Activated T-helper 17 cell treated with anti-CD3 and anti-CD28 coated beads, Interleukin-2, amount 50 U/mL, for 72 hours (primary cell): ENCODE measurements around the gene SPINDOC. TPM values are rescaled to one million over a fixed set of nuclear protein-coding genes. Genes with fewer than 3 reads are reported as not detected.
"Not testable (repeated sequence)": the region's sequence is repeated elsewhere in the genome, so short reads cannot be mapped to it uniquely, and the experiment has no call there.

Experiments
- ATAC-seq: fragments of 150-1000 bp; cut with Tn5 transposase; replicated peaks from 2 replicates; pipeline ENCODE4 v1.10.0; 2021; ENCODE audit warnings: mild to moderate bottlenecking, moderate library complexity
- H3K27ac Mint-ChIP-seq: one replicate; pipeline ENCODE4 v1.8.0; 2022; ENCODE audit warnings: mixed read lengths
- H3K27me3 Mint-ChIP-seq: one replicate; pipeline ENCODE4 v1.8.0; 2022; ENCODE audit warnings: mixed read lengths
- H3K36me3 Mint-ChIP-seq: one replicate; pipeline ENCODE4 v1.8.0; 2022; ENCODE audit warnings: low read depth, mild to moderate bottlenecking, mixed read lengths
- H3K4me1 Mint-ChIP-seq: one replicate; pipeline ENCODE4 v1.8.0; 2022; ENCODE audit warnings: mixed read lengths
- H3K4me3 Mint-ChIP-seq: one replicate; pipeline ENCODE4 v1.8.0; 2022; ENCODE audit warnings: mild to moderate bottlenecking, mixed read lengths
- H3K9me3 Mint-ChIP-seq: one replicate; pipeline ENCODE4 v1.8.0; 2022; ENCODE audit warnings: mixed read lengths
- total RNA-seq, 2 donors: library from RNA; stranded (reverse); gene quantifications; one replicate each; pipeline ENCODE4 v1.2.3, GENCODE V29; 2022

SPINDOC gene
- total RNA-seq, 2 donors from 2014 or later, result 26.0 to 51.8 TPM

DNA sequence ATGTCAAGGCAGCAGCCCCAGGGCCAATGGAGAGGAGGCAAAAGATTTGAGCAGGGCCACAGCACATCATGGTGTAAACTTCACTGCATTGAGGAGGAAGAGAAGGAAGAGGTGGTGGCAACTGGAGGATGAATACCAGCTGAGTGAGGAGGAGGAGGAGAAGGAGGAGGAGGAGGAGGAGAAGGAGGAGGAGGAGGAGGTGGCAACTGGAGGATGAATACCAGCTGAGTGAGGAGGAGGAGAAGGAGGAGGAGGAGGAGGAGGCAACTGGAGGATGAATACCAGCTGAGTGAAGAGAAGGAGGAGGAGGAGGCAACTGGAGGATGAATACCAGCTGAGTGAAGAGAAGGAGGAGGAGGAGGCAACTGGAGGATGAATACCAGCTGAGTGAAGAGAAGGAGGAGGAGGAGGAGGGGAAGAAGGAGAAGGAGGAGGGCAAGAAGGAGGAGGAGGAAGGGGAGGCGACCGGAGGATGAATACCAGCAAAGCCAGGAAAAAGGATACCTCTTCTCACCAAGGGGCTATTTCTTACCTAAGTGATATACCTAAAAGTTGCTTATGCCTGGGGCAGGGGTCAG, 41.4 kb upstream of the SPINDOC start:
- H3K4me1 Mint-ChIP-seq, H3K36me3 Mint-ChIP-seq, H3K4me3 Mint-ChIP-seq, H3K27ac Mint-ChIP-seq, H3K9me3 Mint-ChIP-seq, ATAC-seq: not testable (repeated sequence)
- H3K27me3 Mint-ChIP-seq, result peaks cover 12% of the 10 kb centered on the region

DNA sequence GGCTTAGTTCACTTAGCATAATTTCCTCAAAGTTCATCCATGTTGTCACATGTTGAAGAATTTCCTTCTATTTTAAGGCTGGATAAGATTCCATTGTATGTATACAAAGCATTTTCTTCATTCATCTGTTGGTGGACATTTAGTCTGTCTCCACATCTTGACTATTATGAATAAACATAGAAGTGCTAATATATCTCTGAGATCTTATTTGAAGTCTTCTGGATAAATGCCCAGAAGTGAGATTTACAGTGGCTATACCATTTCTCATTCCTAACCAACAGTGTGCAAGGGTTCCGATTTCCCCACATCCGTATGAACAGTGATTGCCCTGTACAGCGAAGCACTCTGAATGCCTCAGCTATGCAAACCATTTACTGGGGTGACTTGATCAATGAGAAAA, 38.1 kb upstream of the SPINDOC start:
- Mint-ChIP-seq H3K4me3 (no peak overlapping the region), H3K36me3 (no peaks in the 10 kb centered on the region), H3K9me3 (no peaks in the 10 kb centered on the region), H3K4me1 (no peaks in the 10 kb centered on the region), H3K27me3 (peaks cover 14% of the 10 kb centered on the region), H3K27ac (no peak overlapping the region)
- ATAC-seq, result no peak

DNA sequence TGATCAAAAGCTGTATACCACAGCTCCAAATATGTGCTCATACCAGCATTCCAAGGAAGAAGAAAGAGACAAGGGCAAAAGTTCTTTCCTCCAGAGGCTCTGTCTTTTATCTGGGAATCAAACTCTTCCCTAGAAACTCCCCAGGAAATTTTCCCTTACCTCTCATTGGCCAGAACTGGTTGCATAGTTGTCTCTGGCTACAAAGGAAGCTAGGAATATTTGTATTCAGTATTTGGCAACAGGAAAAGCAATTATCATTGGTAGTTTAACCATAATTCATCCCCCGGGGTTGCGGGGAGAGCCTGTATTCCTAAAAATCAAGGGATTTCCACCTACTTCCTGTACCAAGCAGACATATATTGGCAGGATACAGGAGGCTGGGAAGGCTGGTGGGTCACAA, 34.2 kb upstream of the SPINDOC start:
- Mint-ChIP-seq H3K27ac (no peak overlapping the region), H3K27me3 (peaks cover 7% of the 10 kb centered on the region), H3K9me3 (no peaks in the 10 kb centered on the region), H3K4me1 (no peaks in the 10 kb centered on the region), H3K4me3 (no peak overlapping the region), H3K36me3 (no peaks in the 10 kb centered on the region)
- ATAC-seq, result no peak

GRCh38 chr11:63782749-63783148, 30.5 kb upstream of the SPINDOC start:
- Mint-ChIP-seq H3K9me3 (no peaks in the 10 kb centered on the region), H3K27ac (no peak overlapping the region), H3K36me3 (no peaks in the 10 kb centered on the region), H3K4me3 (no peak overlapping the region), H3K27me3 (peaks cover 9% of the 10 kb centered on the region), H3K4me1 (peaks cover 8% of the 10 kb centered on the region)
- no peak for ATAC-seq

DNA sequence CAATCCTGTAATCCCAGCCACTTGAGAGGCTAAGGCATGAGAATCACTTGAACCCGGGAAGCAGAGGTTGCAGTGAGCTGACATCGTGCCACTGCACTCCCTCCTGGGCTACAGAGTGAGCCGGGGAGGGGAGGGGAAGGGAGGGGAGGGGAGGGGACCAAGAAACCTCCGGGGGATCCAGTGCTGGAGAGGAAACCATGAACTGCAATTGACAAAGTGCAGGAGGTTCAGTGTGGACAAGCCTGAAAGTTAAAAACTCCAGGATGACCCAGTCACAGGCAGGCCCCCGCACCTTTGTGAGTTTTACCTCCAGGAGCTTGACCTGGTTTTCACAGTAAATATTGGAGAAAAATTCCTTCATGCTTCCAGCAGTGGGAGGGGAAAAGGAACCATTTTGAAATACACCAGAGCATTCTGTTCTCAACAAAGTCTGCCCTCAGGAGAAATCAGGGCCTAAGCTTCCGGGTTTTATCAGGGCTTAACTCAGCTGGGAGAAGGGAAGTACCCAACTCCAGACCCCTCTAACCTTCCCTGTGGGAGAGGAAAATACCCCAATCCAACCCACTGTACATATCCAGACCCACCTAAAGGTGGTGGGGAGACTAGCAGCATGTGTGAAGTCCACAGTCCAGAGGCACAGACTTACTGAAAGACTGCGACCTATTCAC, 29.2 kb upstream of the SPINDOC start:
- ATAC-seq, result no peak
- Mint-ChIP-seq H3K27ac (no peak overlapping the region), H3K4me1 (peaks cover 8% of the 10 kb centered on the region), H3K4me3 (no peak overlapping the region), H3K36me3 (no peaks in the 10 kb centered on the region), H3K27me3 (peaks cover 7% of the 10 kb centered on the region), H3K9me3 (no peaks in the 10 kb centered on the region)

- H3K9me3 Mint-ChIP-seq, result no peaks in the 10 kb centered on the region
- H3K4me3 Mint-ChIP-seq, result no peak overlapping the region
- H3K27ac Mint-ChIP-seq, result no peak overlapping the region
- ATAC-seq, result no peak
- H3K4me1 Mint-ChIP-seq, result peaks cover 8% of the 10 kb centered on the region
- no peaks in the 10 kb centered on the region for H3K36me3 Mint-ChIP-seq
- H3K27me3 Mint-ChIP-seq, result peaks cover 7% of the 10 kb centered on the region
These were observed 27.4 kb upstream of the SPINDOC start for GRCh38 chr11:63785823-63786222.

GRCh38 chr11:63791495-63792167, 21.6 kb upstream of the SPINDOC start:
- Mint-ChIP-seq H3K4me3 (no peak overlapping the region), H3K27me3 (no peaks in the 10 kb centered on the region), H3K9me3 (peaks cover 4% of the 10 kb centered on the region), H3K36me3 (no peaks in the 10 kb centered on the region), H3K27ac (no peak overlapping the region), H3K4me1 (no peaks in the 10 kb centered on the region)
- ATAC-seq, result no peak

GRCh38 chr11:63793161-63793560, 20.1 kb upstream of the SPINDOC start:
- Mint-ChIP-seq H3K4me1 (no peaks in the 10 kb centered on the region), H3K27ac (no peak overlapping the region), H3K9me3 (peaks cover 4% of the 10 kb centered on the region), H3K36me3 (no peaks in the 10 kb centered on the region), H3K27me3 (peaks cover 2% of the 10 kb centered on the region), H3K4me3 (no peak overlapping the region)
- no peak for ATAC-seq

DNA sequence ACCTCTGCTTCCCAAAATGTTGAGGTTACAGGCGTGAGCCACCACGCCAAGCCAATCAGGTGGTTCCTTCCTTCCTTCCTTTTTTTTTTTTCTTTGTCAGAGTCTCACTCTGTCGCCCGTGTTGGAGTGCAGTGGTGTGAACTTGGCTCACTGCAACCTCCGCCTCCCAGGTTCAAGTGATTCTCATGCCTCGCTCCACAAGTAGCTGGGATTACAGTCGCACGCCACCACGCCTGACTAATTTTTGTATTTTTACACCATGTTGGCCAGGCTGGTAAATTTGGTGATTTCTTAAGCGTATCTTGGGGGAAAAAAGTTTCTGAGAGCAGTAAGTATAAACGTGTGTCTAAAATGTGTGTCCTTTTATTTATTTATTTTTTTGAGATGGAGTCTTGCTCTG, 18.2 kb upstream of the SPINDOC start:
- peaks cover 4% of the 10 kb centered on the region for H3K9me3 Mint-ChIP-seq
- H3K27ac Mint-ChIP-seq, result no peak overlapping the region
- peaks cover 4% of the 10 kb centered on the region for H3K27me3 Mint-ChIP-seq
- no peak for ATAC-seq
- no peaks in the 10 kb centered on the region for H3K4me1 Mint-ChIP-seq
- no peaks in the 10 kb centered on the region for H3K36me3 Mint-ChIP-seq
- H3K4me3 Mint-ChIP-seq, result no peak overlapping the region

DNA sequence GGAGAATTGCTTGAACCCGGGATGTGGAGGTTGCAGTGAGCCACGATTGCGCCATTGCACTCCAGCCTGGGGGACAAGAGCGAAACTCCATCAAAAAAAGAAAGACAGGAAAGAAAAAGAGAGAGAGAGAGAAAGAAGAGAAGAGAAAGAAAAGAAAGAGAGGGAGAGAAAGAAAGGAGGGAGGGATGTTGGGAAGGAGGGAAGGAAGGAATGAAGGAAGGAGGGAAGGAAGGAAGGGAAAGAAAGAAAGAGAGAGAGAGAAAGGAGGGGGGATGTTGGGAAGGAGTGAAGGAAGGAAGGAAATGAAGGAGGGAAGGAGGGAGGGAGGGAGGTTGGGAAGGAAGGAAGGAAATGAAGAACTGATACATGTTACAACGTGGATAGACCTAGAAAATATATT, 12.3 kb upstream of the SPINDOC start:
- Mint-ChIP-seq H3K27me3 (peaks cover 4% of the 10 kb centered on the region), H3K27ac (no peak overlapping the region), H3K4me1 (no peaks in the 10 kb centered on the region), H3K36me3 (no peaks in the 10 kb centered on the region), H3K9me3 (no peaks in the 10 kb centered on the region), H3K4me3 (no peak overlapping the region)
- ATAC-seq, result no peak

GRCh38 chr11:63802637-63803414, 10.4 kb upstream of the SPINDOC start:
- Mint-ChIP-seq H3K9me3 (no peaks in the 10 kb centered on the region), H3K27me3 (peaks cover 4% of the 10 kb centered on the region), H3K4me3 (no peak overlapping the region), H3K36me3 (no peaks in the 10 kb centered on the region), H3K4me1 (no peaks in the 10 kb centered on the region), H3K27ac (no peak overlapping the region)
- ATAC-seq, result no peak

- H3K27me3 Mint-ChIP-seq, result no peaks in the 10 kb centered on the region
- no peaks in the 10 kb centered on the region for H3K9me3 Mint-ChIP-seq
- H3K4me1 Mint-ChIP-seq, result no peaks in the 10 kb centered on the region
- no peak for ATAC-seq
- H3K36me3 Mint-ChIP-seq, result no peaks in the 10 kb centered on the region
- H3K4me3 Mint-ChIP-seq, result no peak overlapping the region
- no peak overlapping the region for H3K27ac Mint-ChIP-seq
These were observed 9.0 kb upstream of the SPINDOC start for GRCh38 chr11:63804259-63804658.

- no peak overlapping the region for H3K27ac Mint-ChIP-seq
- no peaks in the 10 kb centered on the region for H3K9me3 Mint-ChIP-seq
- ATAC-seq, result no peak
- no peak overlapping the region for H3K4me3 Mint-ChIP-seq
- H3K4me1 Mint-ChIP-seq, result no peaks in the 10 kb centered on the region
- H3K27me3 Mint-ChIP-seq, result no peaks in the 10 kb centered on the region
- H3K36me3 Mint-ChIP-seq, result no peaks in the 10 kb centered on the region
These were observed 7.3 kb upstream of the SPINDOC start for GRCh38 chr11:63805844-63806415.

- H3K4me3 Mint-ChIP-seq, H3K27ac Mint-ChIP-seq, H3K27me3 Mint-ChIP-seq, H3K9me3 Mint-ChIP-seq, H3K36me3 Mint-ChIP-seq, ATAC-seq, H3K4me1 Mint-ChIP-seq: not testable (repeated sequence)
These were observed 2.9 kb upstream of the SPINDOC start for GRCh38 chr11:63810383-63810782.
